ENCODE measurements around the gene C19orf44.

The C19orf44 gene

DNA sequence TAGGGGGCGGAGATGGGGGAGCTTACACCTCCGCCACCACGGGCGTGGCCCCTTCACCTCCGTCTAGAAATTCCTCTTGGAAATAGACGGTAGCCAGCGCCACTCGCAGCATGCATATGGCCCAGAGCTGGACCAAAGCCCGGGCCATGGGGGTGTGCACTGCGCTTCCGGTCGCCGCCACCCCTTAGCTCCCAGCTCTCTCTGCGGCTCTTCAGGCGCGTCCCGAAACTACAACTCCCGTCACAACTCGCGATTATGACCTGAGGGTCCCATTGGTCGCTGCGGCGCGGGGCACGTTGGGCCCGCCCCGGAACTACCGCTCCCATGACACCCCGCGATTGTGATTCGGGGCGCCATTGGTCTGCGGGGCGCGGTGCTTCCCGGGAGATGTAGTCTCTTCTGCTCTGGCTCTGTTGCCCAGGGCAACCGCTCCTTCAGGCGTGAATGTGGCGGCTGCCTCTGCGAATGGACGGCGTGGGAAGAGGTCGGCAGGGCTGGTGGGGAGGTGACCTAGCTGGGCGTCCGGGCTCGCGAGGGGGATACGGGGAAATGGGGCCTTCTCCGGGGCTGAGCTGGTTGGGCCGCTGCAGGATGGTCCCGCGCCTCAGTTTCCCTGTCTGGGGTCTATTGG lies at the start of gene C19orf44, which contains the start of gene CALR3:
C19orf44 (plus strand) TSS at position 413 of the 631 bp plus-strand sequence. CDS start 4,399 bp downstream, outside the sequence.
CALR3 (minus strand) TSS at position 186 of the 631 bp plus-strand sequence; CDS start at position 148, 38 bp downstream.
- no peak for TF ChIP-seq CTCF (IDR thresholded peaks at IDR 0.05)

- TF ChIP-seq CTCF (IDR thresholded peaks at IDR 0.05) = no peak
Measured at GRCh38 chr19:16446724-16447368, 49.3 kb upstream of the C19orf44 start.

DNA sequence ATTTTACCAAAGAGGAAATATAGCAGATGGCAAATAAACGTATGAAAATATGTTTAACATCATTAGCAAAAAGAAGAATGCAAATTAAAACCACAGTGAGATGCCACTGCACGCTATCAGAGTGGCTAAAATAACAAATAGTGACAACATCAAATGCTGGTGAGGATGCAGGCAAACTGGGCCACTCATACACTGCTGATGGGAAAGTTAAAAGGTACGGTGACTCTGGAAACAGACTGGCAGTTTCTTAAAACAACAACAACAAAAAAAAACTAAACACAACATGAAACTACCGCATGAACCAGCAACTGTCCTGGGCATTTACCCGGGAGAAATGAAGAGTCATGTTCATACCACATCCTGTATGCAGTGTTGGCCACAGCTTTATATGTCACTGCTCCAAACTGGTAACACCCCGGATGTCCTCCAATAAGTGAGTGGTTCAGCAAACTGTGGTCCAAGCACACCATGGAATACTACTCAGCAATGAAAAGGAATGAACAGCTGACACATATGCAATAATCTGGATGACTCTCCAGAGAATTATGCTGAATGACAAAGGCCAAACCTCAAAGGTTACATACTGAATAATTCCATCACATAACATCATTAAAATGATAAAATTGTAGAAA lies 46.7 kb upstream of the C19orf44 start:
- no peak for TF ChIP-seq CTCF (IDR thresholded peaks at IDR 0.05)

DNA sequence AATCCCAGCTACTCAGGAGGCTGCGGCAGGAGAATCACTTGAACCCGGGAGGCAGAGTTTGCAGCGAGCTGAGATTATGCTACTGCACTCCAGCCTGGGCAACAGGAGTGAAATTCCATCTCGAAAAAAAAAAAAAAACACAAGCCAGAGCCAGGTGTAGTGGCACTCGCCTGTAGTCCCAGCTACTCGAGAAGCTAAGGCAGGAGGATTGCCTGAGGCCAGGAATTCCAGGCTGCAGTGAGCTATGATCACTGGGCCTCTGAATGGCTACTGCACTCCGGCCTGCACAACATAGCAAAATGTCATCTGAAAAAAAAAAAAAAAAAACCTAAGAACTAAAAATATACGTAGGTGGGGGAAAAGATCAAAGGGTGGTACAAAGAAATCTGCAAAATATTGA lies 43.9 kb upstream of the C19orf44 start:
- TF ChIP-seq CTCF (IDR thresholded peaks at IDR 0.05) = no peak

DNA sequence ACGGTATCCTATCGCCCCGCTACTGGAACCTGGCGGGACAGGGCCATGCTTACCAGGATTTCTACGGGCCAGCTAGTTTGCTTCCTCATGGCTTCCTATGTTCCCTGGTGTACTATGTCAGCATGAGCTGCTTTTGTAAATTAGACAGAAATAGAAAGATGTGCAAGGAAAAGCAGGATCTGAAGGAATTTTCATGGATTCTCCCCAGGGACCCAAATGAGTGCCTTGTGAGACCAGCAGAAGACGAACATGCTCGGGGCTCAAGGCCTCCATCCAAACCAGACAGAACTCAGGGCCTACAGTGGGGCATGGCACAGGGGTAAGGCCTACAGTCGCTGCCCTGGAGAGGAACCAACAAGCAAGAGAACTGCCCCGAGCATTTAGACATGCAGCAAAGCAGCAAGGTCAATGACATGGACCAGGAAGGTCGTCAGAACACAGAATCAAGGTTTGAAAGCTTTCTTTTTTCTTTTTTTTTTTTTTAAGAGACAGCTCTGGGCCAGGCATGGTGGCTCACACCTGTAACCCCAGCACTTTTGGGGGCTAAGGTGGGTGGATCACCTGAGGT lies 41.8 kb upstream of the C19orf44 start:
- no peak for TF ChIP-seq CTCF (IDR thresholded peaks at IDR 0.05)

- TF ChIP-seq CTCF (IDR thresholded peaks at IDR 0.05) = no peak
Measured at GRCh38 chr19:16455489-16455888, 40.7 kb upstream of the C19orf44 start.

DNA sequence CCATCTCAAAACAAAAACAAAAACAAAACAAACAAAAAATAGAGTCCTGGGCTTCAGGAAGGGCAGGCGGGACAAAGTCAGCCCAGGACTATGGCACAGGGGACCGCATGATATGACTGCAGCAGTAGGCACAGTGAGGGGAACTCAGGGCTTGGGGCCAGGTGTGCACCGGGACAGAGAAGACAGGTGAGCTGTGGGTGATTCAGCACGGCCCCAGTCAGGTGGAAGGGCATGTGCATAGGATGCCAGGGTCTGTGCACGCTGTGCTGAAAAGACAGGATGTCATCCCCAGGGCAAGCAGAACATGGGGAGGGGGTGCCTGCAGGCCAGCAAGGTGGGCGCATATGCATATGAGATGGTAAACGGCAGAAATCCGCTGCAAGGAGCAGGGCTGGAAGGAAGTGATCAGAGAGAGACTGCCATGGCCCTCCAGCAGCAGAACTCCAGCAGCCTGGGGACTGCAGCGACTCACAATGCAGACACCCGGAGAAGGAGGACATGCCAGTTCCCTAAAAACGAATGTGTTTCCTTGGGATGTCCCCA lies 39.5 kb upstream of the C19orf44 start:
- TF ChIP-seq CTCF (IDR thresholded peaks at IDR 0.05) = no peak

All from LNCAP (cell line).